Stomach smooth muscle (tissue), 2 donors: ENCODE measurements around the gene DHRSX.
A peak's percentile ranks its signal among the peaks of the same experiment; 100 is the strongest.

Experiments
- H3K27ac ChIP-seq: one replicate; pipeline ENCODE4 v1.7.0; 2013; ENCODE audit warnings: mild to moderate bottlenecking, low read length, inconsistent platforms
- H3K27me3 ChIP-seq, 2 donors: one replicate each; pipeline ENCODE4 v1.7.0; 2013; ENCODE audit warnings: low read length in 2 of 2; ENCODE audit not compliant: insufficient read depth in 2 of 2, control insufficient read depth in 1 of 2
- H3K36me3 ChIP-seq, 2 donors: one replicate each; pipeline ENCODE4 v1.7.0; 2013; ENCODE audit warnings: low read length in 2 of 2; ENCODE audit not compliant: control insufficient read depth in 2 of 2, insufficient read depth in 2 of 2
- H3K4me1 ChIP-seq: one replicate; pipeline ENCODE4 v1.7.0; 2013; ENCODE audit warnings: low read length; ENCODE audit not compliant: control insufficient read depth, insufficient read depth
- H3K4me3 ChIP-seq, 2 donors: one replicate each; pipeline ENCODE4 v1.7.0; 2013; ENCODE audit warnings: low read length in 2 of 2
- H3K9ac ChIP-seq, 2 donors: one replicate each; pipeline ENCODE4 v1.7.0; 2013; ENCODE audit warnings: low read length in 2 of 2, mild to moderate bottlenecking in 1 of 2
- H3K9me3 ChIP-seq, 2 donors: one replicate each; pipeline ENCODE4 v1.7.0; 2013; ENCODE audit warnings: low read length in 2 of 2; ENCODE audit not compliant: control insufficient read depth in 2 of 2
- donor health status: healthy.
- donor health status: Pancreatic carcinoma.

Gene DHRSX

GRCh38 chrX:2325076-2325784 lies 175.5 kb downstream of the DHRSX start:
- Histone ChIP-seq H3K27me3 (no peaks in the 10 kb centered on the region), H3K27ac (peak overlapping the region; percentile 73), H3K9ac (peak overlapping the region; percentile 44 to 47), H3K4me3 (peak overlapping the region; percentile 48 to 78), H3K36me3 (no peaks in the 10 kb centered on the region), H3K4me1 (peaks cover 6% of the 10 kb centered on the region), H3K9me3 (no peaks in the 10 kb centered on the region)

- no peaks in the 10 kb centered on the region for H3K36me3 ChIP-seq
- peaks cover 6% of the 10 kb centered on the region for H3K4me1 ChIP-seq
- no peak overlapping the region for H3K9ac ChIP-seq
- H3K27ac ChIP-seq: no peak overlapping the region
- H3K27me3 ChIP-seq: no peaks in the 10 kb centered on the region
- H3K9me3 ChIP-seq: no peaks in the 10 kb centered on the region
- H3K4me3 ChIP-seq: no peak overlapping the region
Observed at GRCh38 chrX:2324151-2324550, 176.6 kb downstream of the DHRSX start.

- no peak overlapping the region for H3K9ac ChIP-seq
Observed at GRCh38 chrX:2321411-2321810, 179.4 kb downstream of the DHRSX start.

GRCh38 chrX:2320580-2321327 lies 180.0 kb downstream of the DHRSX start:
- Histone ChIP-seq H3K27me3 (no peaks in the 10 kb centered on the region), H3K36me3 (no peaks in the 10 kb centered on the region), H3K9ac (no peak overlapping the region), H3K27ac (no peak overlapping the region), H3K4me3 (peak overlapping the region in 1 of 2 donors; percentile 22), H3K9me3 (peaks cover 0 to under 1% of the 10 kb centered on the region in 2 donors), H3K4me1 (peaks cover 6% of the 10 kb centered on the region)

More at GRCh38 chrX:2321411-2321810, 179.4 kb downstream of the DHRSX start:
- Histone ChIP-seq H3K4me3 (no peak overlapping the region), H3K4me1 (peaks cover 6% of the 10 kb centered on the region), H3K9me3 (no peaks in the 10 kb centered on the region), H3K27ac (no peak overlapping the region), H3K36me3 (no peaks in the 10 kb centered on the region), H3K27me3 (no peaks in the 10 kb centered on the region)

GRCh38 chrX:2320089-2320488 lies 180.7 kb downstream of the DHRSX start:
- H3K27ac ChIP-seq: no peak overlapping the region
- H3K36me3 ChIP-seq: no peaks in the 10 kb centered on the region
- no peak overlapping the region for H3K4me3 ChIP-seq
- no peak overlapping the region for H3K9ac ChIP-seq
- peaks cover 0 to 6% of the 10 kb centered on the region in 2 donors for H3K9me3 ChIP-seq
- peaks cover 6% of the 10 kb centered on the region for H3K4me1 ChIP-seq
- no peaks in the 10 kb centered on the region for H3K27me3 ChIP-seq

GRCh38 chrX:2318371-2318770 lies 182.4 kb downstream of the DHRSX start:
- H3K36me3 ChIP-seq: no peaks in the 10 kb centered on the region
- H3K9me3 ChIP-seq: peaks cover 0 to 6% of the 10 kb centered on the region in 2 donors
- H3K27ac ChIP-seq: no peak overlapping the region
- H3K4me1 ChIP-seq: peaks cover 6% of the 10 kb centered on the region
- H3K27me3 ChIP-seq: no peaks in the 10 kb centered on the region
- H3K9ac ChIP-seq: no peak overlapping the region
- H3K4me3 ChIP-seq: no peak overlapping the region

- Histone ChIP-seq H3K9ac (no peak overlapping the region), H3K36me3 (no peaks in the 10 kb centered on the region), H3K4me1 (peaks cover 6% of the 10 kb centered on the region), H3K4me3 (no peak overlapping the region), H3K27me3 (no peaks in the 10 kb centered on the region), H3K27ac (no peak overlapping the region), H3K9me3 (peaks cover 0 to 6% of the 10 kb centered on the region in 2 donors)
Observed at GRCh38 chrX:2317527-2318055, 183.2 kb downstream of the DHRSX start.

GRCh38 chrX:2316534-2316933 lies 184.2 kb downstream of the DHRSX start:
- peaks cover 6% of the 10 kb centered on the region for H3K4me1 ChIP-seq
- no peaks in the 10 kb centered on the region for H3K36me3 ChIP-seq
- no peaks in the 10 kb centered on the region for H3K27me3 ChIP-seq
- H3K4me3 ChIP-seq: no peak overlapping the region
- H3K9me3 ChIP-seq: peaks cover 0 to 6% of the 10 kb centered on the region in 2 donors
- H3K9ac ChIP-seq: no peak overlapping the region
- H3K27ac ChIP-seq: no peak overlapping the region

- no peak overlapping the region for H3K4me3 ChIP-seq
- no peak overlapping the region for H3K9ac ChIP-seq
- no peaks in the 10 kb centered on the region for H3K36me3 ChIP-seq
- H3K27ac ChIP-seq: no peak overlapping the region
- H3K27me3 ChIP-seq: no peaks in the 10 kb centered on the region
- peaks cover 1% of the 10 kb centered on the region for H3K4me1 ChIP-seq
- peaks cover 0 to 6% of the 10 kb centered on the region in 2 donors for H3K9me3 ChIP-seq
Observed at GRCh38 chrX:2315434-2315833, 185.3 kb downstream of the DHRSX start.

- Histone ChIP-seq H3K9ac (no peak overlapping the region), H3K4me1 (no peaks in the 10 kb centered on the region), H3K4me3 (no peak overlapping the region), H3K9me3 (peaks cover 0 to 6% of the 10 kb centered on the region in 2 donors), H3K27ac (no peak overlapping the region), H3K36me3 (no peaks in the 10 kb centered on the region), H3K27me3 (no peaks in the 10 kb centered on the region)
Observed at GRCh38 chrX:2314831-2315365, 185.9 kb downstream of the DHRSX start.
